Activated naive CD4-positive, alpha-beta T cell treated with anti-CD3 and anti-CD28 coated beads, Interleukin-2, amount 50 U/mL, for 24 hours (primary cell): ENCODE results near the gene PCSK4.
"Not testable (repeated sequence)": the region's sequence is repeated elsewhere in the genome, so short reads cannot be mapped to it uniquely, and the experiment has no call there.

ENCODE experiments used
- H3K27ac Mint-ChIP-seq: one replicate; pipeline ENCODE4 v1.8.0; 2021; ENCODE audit warnings: mild to moderate bottlenecking, mixed read lengths
- H3K27me3 Mint-ChIP-seq: one replicate; pipeline ENCODE4 v1.8.0; 2021; ENCODE audit warnings: mixed read lengths
- H3K36me3 Mint-ChIP-seq: one replicate; pipeline ENCODE4 v1.8.0; 2021; ENCODE audit warnings: mixed read lengths
- H3K4me1 Mint-ChIP-seq: one replicate; pipeline ENCODE4 v1.8.0; 2021; ENCODE audit warnings: mixed read lengths
- H3K4me3 Mint-ChIP-seq: one replicate; pipeline ENCODE4 v1.8.0; 2021; ENCODE audit warnings: mild to moderate bottlenecking, mixed read lengths
- H3K9me3 Mint-ChIP-seq: one replicate; pipeline ENCODE4 v1.8.0; 2021; ENCODE audit warnings: mixed read lengths

PCSK4 gene

GRCh38 chr19:1450735-1451731, 39.1 kb downstream of the PCSK4 start:
- Mint-ChIP-seq H3K9me3 (no peaks in the 10 kb centered on the region), H3K36me3 (peaks cover 2% of the 10 kb centered on the region), H3K27me3 (peaks cover 40% of the 10 kb centered on the region), H3K27ac (peak overlapping the region; percentile 9), H3K4me1 (peaks cover 22% of the 10 kb centered on the region), H3K4me3 (no peak overlapping the region)

- peak within 1 kb of the TSS; percentile 62 for H3K4me3 Mint-ChIP-seq
- peaks cover 2% of the 10 kb centered on the region for H3K36me3 Mint-ChIP-seq
- peaks cover 12% of the 10 kb centered on the region for H3K4me1 Mint-ChIP-seq
- no peaks in the 10 kb centered on the region for H3K9me3 Mint-ChIP-seq
- H3K27me3 Mint-ChIP-seq, result peaks cover 34% of the 10 kb centered on the region
- H3K27ac Mint-ChIP-seq, result peak within 1 kb of the TSS; percentile 51
Measured at GRCh38 chr19:1449467-1450442, 40.4 kb downstream of the PCSK4 start, which contains the start of gene APC2. APC2 (plus strand) TSS chr19:1450121; CDS start chr19:1453002, 2,881 bp downstream.

- Mint-ChIP-seq H3K4me3 (no peak overlapping the region), H3K4me1 (peaks cover 12% of the 10 kb centered on the region), H3K36me3 (peaks cover 2% of the 10 kb centered on the region), H3K27me3 (peaks cover 31% of the 10 kb centered on the region), H3K9me3 (no peaks in the 10 kb centered on the region), H3K27ac (peak overlapping the region; percentile 46)
Measured at GRCh38 chr19:1447944-1448343, 42.2 kb downstream of the PCSK4 start.

- Mint-ChIP-seq H3K36me3 (peaks cover 2% of the 10 kb centered on the region), H3K27me3 (peaks cover 28% of the 10 kb centered on the region), H3K9me3 (no peaks in the 10 kb centered on the region), H3K4me3 (peak overlapping the region; percentile 33), H3K27ac (no peak overlapping the region), H3K4me1 (peaks cover 12% of the 10 kb centered on the region)
Measured at GRCh38 chr19:1447504-1447903, 42.6 kb downstream of the PCSK4 start.

GRCh38 chr19:1446713-1447481, 43.3 kb downstream of the PCSK4 start:
- peaks cover 12% of the 10 kb centered on the region for H3K4me1 Mint-ChIP-seq
- H3K36me3 Mint-ChIP-seq, result peaks cover 3% of the 10 kb centered on the region
- no peak overlapping the region for H3K4me3 Mint-ChIP-seq
- H3K27me3 Mint-ChIP-seq, result peaks cover 28% of the 10 kb centered on the region
- no peaks in the 10 kb centered on the region for H3K9me3 Mint-ChIP-seq
- no peak overlapping the region for H3K27ac Mint-ChIP-seq

GRCh38 chr19:1445932-1446712, 44.0 kb downstream of the PCSK4 start:
- Mint-ChIP-seq H3K36me3 (peaks cover 7% of the 10 kb centered on the region), H3K27ac (no peak overlapping the region), H3K9me3 (no peaks in the 10 kb centered on the region), H3K4me3 (no peak overlapping the region), H3K27me3 (peaks cover 28% of the 10 kb centered on the region), H3K4me1 (peaks cover 12% of the 10 kb centered on the region)

GRCh38 chr19:1445185-1445931, 44.8 kb downstream of the PCSK4 start:
- Mint-ChIP-seq H3K36me3 (peaks cover 11% of the 10 kb centered on the region), H3K27ac (peak overlapping the region; percentile 62), H3K27me3 (peaks cover 20% of the 10 kb centered on the region), H3K9me3 (no peaks in the 10 kb centered on the region), H3K4me3 (peak overlapping the region; percentile 67), H3K4me1 (peaks cover 14% of the 10 kb centered on the region)

GRCh38 chr19:1441677-1442438, 48.3 kb downstream of the PCSK4 start:
- Mint-ChIP-seq H3K4me1 (peaks cover 17% of the 10 kb centered on the region), H3K27ac (peak overlapping the region; percentile 79), H3K4me3 (peak overlapping the region; percentile 97), H3K36me3 (peaks cover 17% of the 10 kb centered on the region), H3K9me3 (no peaks in the 10 kb centered on the region), H3K27me3 (no peaks in the 10 kb centered on the region)

- H3K27me3 Mint-ChIP-seq, result no peaks in the 10 kb centered on the region
- H3K27ac Mint-ChIP-seq, result peak overlapping the region; percentile 79
- H3K36me3 Mint-ChIP-seq, result peaks cover 17% of the 10 kb centered on the region
- peaks cover 17% of the 10 kb centered on the region for H3K4me1 Mint-ChIP-seq
- H3K9me3 Mint-ChIP-seq, result no peaks in the 10 kb centered on the region
- H3K4me3 Mint-ChIP-seq, result peak overlapping the region; percentile 97
Measured at GRCh38 chr19:1441022-1441426, 49.1 kb downstream of the PCSK4 start.

- peak overlapping the region; percentile 97 for H3K4me3 Mint-ChIP-seq
- peak overlapping the region; percentile 59 for H3K27ac Mint-ChIP-seq
- H3K36me3 Mint-ChIP-seq, result peaks cover 17% of the 10 kb centered on the region
- no peaks in the 10 kb centered on the region for H3K9me3 Mint-ChIP-seq
- H3K4me1 Mint-ChIP-seq, result peaks cover 17% of the 10 kb centered on the region
- no peaks in the 10 kb centered on the region for H3K27me3 Mint-ChIP-seq
Measured at GRCh38 chr19:1440418-1440801, 49.7 kb downstream of the PCSK4 start.

GRCh38 chr19:1439525-1440417, 50.4 kb downstream of the PCSK4 start:
- peaks cover 17% of the 10 kb centered on the region for H3K36me3 Mint-ChIP-seq
- H3K27ac Mint-ChIP-seq, result peak overlapping the region; percentile 87
- H3K4me3 Mint-ChIP-seq, result peak overlapping the region; percentile 97
- H3K4me1 Mint-ChIP-seq, result peaks cover 17% of the 10 kb centered on the region
- not testable (repeated sequence) for H3K27me3 Mint-ChIP-seq, H3K9me3 Mint-ChIP-seq

GRCh38 chr19:1438933-1439354, 51.2 kb downstream of the PCSK4 start:
- H3K27me3 Mint-ChIP-seq, result no peaks in the 10 kb centered on the region
- H3K9me3 Mint-ChIP-seq, result no peaks in the 10 kb centered on the region
- H3K4me1 Mint-ChIP-seq, result peaks cover 17% of the 10 kb centered on the region
- peaks cover 17% of the 10 kb centered on the region for H3K36me3 Mint-ChIP-seq
- H3K27ac Mint-ChIP-seq, result peak overlapping the region; percentile 87
- H3K4me3 Mint-ChIP-seq, result peak overlapping the region; percentile 97
